ENCODE data around the gene UFM1. TPM values are rescaled to one million over a fixed set of nuclear protein-coding genes. Genes with fewer than 3 reads are reported as not detected.

UFM1 gene
- total RNA-seq, 1 donor from 2014 or later: 28.8 TPM

GRCh38 chr13:38382946-38383345, 33.3 kb downstream of the UFM1 start:
- no peaks in the 10 kb centered on the region for H3K36me3 ChIP-seq
- DNase-seq (ENCODE audit: low spot score in 2 of 2): no peak
- H3K9me3 ChIP-seq: no peaks in the 10 kb centered on the region
- H3K27ac ChIP-seq: no peak overlapping the region
- no peaks in the 10 kb centered on the region for H3K27me3 ChIP-seq
- H3K4me1 ChIP-seq: no peaks in the 10 kb centered on the region
- no peak overlapping the region for H3K4me3 ChIP-seq
- intact Hi-C loops (cut with DNase I): no loop called here
- no peak for TF ChIP-seq CTCF (IDR thresholded peaks at IDR 0.05)

GRCh38 chr13:38384171-38384570, 34.5 kb downstream of the UFM1 start:
- Histone ChIP-seq H3K4me3 (no peak overlapping the region), H3K4me1 (no peaks in the 10 kb centered on the region), H3K27ac (no peak overlapping the region), H3K36me3 (no peaks in the 10 kb centered on the region), H3K27me3 (no peaks in the 10 kb centered on the region), H3K9me3 (no peaks in the 10 kb centered on the region)
- intact Hi-C loops (cut with DNase I): no loop called here
- no peak for TF ChIP-seq CTCF (IDR thresholded peaks at IDR 0.05)
- no peak for DNase-seq (ENCODE audit: low spot score in 2 of 2)

- no peak for DNase-seq (ENCODE audit: low spot score in 2 of 2)
- intact Hi-C loops (cut with DNase I): no loop called here
- Histone ChIP-seq H3K4me1 (no peaks in the 10 kb centered on the region), H3K36me3 (no peaks in the 10 kb centered on the region), H3K9me3 (no peaks in the 10 kb centered on the region), H3K27me3 (no peaks in the 10 kb centered on the region), H3K27ac (no peak overlapping the region), H3K4me3 (no peak overlapping the region)
- TF ChIP-seq CTCF (IDR thresholded peaks at IDR 0.05): no peak
Measured at GRCh38 chr13:38385153-38385891, 35.7 kb downstream of the UFM1 start.

- Histone ChIP-seq H3K36me3 (no peaks in the 10 kb centered on the region), H3K4me1 (no peaks in the 10 kb centered on the region), H3K9me3 (no peaks in the 10 kb centered on the region), H3K27me3 (no peaks in the 10 kb centered on the region), H3K27ac (no peak overlapping the region), H3K4me3 (no peak overlapping the region)
- intact Hi-C loops (cut with DNase I): no loop called here
- no peak for TF ChIP-seq CTCF (IDR thresholded peaks at IDR 0.05)
- DNase-seq (ENCODE audit: low spot score in 2 of 2): no peak
Measured at GRCh38 chr13:38386421-38386820, 36.8 kb downstream of the UFM1 start.

GRCh38 chr13:38391341-38391740, 41.7 kb downstream of the UFM1 start:
- Histone ChIP-seq H3K27ac (no peak overlapping the region), H3K4me3 (no peak overlapping the region), H3K9me3 (no peaks in the 10 kb centered on the region), H3K27me3 (no peaks in the 10 kb centered on the region), H3K4me1 (no peaks in the 10 kb centered on the region), H3K36me3 (no peaks in the 10 kb centered on the region)
- TF ChIP-seq CTCF (IDR thresholded peaks at IDR 0.05): no peak
- intact Hi-C loops (cut with DNase I): no loop called here
- DNase-seq (ENCODE audit: low spot score in 2 of 2): no peak

Measured in ascending aorta (tissue), 2 donors.